HG03520 (cell line): Measurements from ENCODE around the gene IQCB1.
"Not testable (repeated sequence)": the region's sequence is repeated elsewhere in the genome, so short reads cannot be mapped to it uniquely, and the experiment has no call there.

ENCODE experiments used
- ATAC-seq: cut with Tn5 transposase; IDR thresholded peaks from one replicate; pipeline ENCODE4 v1.9.1; 2021; ENCODE audit warnings: mild to moderate bottlenecking, moderate library complexity; ENCODE audit not compliant: unreplicated experiment

The IQCB1 gene

GRCh38 chr3:121834671-121835464, at the start of gene IQCB1, which contains the start of gene EAF2:
IQCB1 (minus strand) TSS chr3:121835060; CDS start chr3:121828960, 6,100 bp downstream.
EAF2 (plus strand) TSS chr3:121835209; CDS start chr3:121835286, 77 bp downstream.
- ATAC-seq: peak; percentile 95

GRCh38 chr3:121883507-121883906, 48.6 kb upstream of the IQCB1 start:
- ATAC-seq: no peak

GRCh38 chr3:121878411-121878810, 43.6 kb upstream of the IQCB1 start:
- ATAC-seq: no peak

GRCh38 chr3:121871430-121871829, 36.6 kb upstream of the IQCB1 start:
- ATAC-seq: no peak

- ATAC-seq: no peak
Observed at GRCh38 chr3:121870717-121871116, 35.9 kb upstream of the IQCB1 start.

- no peak for ATAC-seq
Observed at GRCh38 chr3:121869736-121870135, 34.9 kb upstream of the IQCB1 start.

- ATAC-seq: no peak
Observed at GRCh38 chr3:121863801-121864200, 28.9 kb upstream of the IQCB1 start.

- ATAC-seq: not testable (repeated sequence)
Observed at GRCh38 chr3:121863247-121863646, 28.4 kb upstream of the IQCB1 start.

GRCh38 chr3:121857778-121858177, 22.9 kb upstream of the IQCB1 start:
- ATAC-seq: not testable (repeated sequence)

GRCh38 chr3:121855555-121855954, 20.7 kb upstream of the IQCB1 start:
- no peak for ATAC-seq

- ATAC-seq: no peak
Observed at GRCh38 chr3:121852256-121852655, 17.4 kb upstream of the IQCB1 start.

- ATAC-seq: no peak
Observed at GRCh38 chr3:121844892-121845291, 10.0 kb upstream of the IQCB1 start.

GRCh38 chr3:121839962-121840361, 5.1 kb upstream of the IQCB1 start:
- ATAC-seq: no peak

- ATAC-seq: no peak
Observed at GRCh38 chr3:121836481-121836880, 1.6 kb upstream of the IQCB1 start.

GRCh38 chr3:121836064-121836463, 1.2 kb upstream of the IQCB1 start:
- ATAC-seq: no peak

GRCh38 chr3:121835465-121835801, 573 bp upstream of the IQCB1 start:
- no peak for ATAC-seq

- no peak for ATAC-seq
Observed at GRCh38 chr3:121834157-121834670, 646 bp downstream of the IQCB1 start.

GRCh38 chr3:121822973-121823372, 11.9 kb downstream of the IQCB1 start:
- ATAC-seq: no peak

- ATAC-seq: no peak
Observed at GRCh38 chr3:121821421-121822199, 13.2 kb downstream of the IQCB1 start.

GRCh38 chr3:121819236-121819635, 15.6 kb downstream of the IQCB1 start:
- no peak for ATAC-seq

GRCh38 chr3:121818578-121818977, 16.3 kb downstream of the IQCB1 start:
- no peak for ATAC-seq

GRCh38 chr3:121817753-121818152, 17.1 kb downstream of the IQCB1 start:
- ATAC-seq: no peak
